Measurements from ENCODE around the gene ERICH4. TPM values are rescaled to one million over a fixed set of nuclear protein-coding genes. Genes with fewer than 3 reads are reported as not detected.

The ERICH4 gene
- total and polyA plus RNA-seq, 9 of the 15 experiments (the other 6 are each of a cell fraction or from before 2014, with no cell fraction given), result not detected

- TF ChIP-seq ZNF696 (CRISPR knock-in tag; conservative IDR thresholded peaks at IDR 0.05) (no peak), STAT6 (CRISPR knock-in tag; IDR thresholded peaks at IDR 0.05) (no peak), BCOR (IDR thresholded peaks at IDR 0.05) (0 out of 2 replicates have a peak, but pooled peaks have one; percentile 11), SIN3A (IDR thresholded peaks at IDR 0.05; ENCODE audit: borderline replicate concordance in 2 of 2, control insufficient read depth in 1 of 2, low read depth in 2 of 2, low read length in 2 of 2) (peak in 1 of 2 experiments; percentile 57; a peak in 1 of 4 replicates), SMARCA4 (IDR thresholded peaks at IDR 0.05) (0 out of 2 replicates have a peak, but pooled peaks have one; percentile 25), HEY1 (CRISPR knock-in tag; IDR thresholded peaks at IDR 0.05; ENCODE audit: borderline replicate concordance) (no peak)
- TF ChIP-seq, protein P1, sequence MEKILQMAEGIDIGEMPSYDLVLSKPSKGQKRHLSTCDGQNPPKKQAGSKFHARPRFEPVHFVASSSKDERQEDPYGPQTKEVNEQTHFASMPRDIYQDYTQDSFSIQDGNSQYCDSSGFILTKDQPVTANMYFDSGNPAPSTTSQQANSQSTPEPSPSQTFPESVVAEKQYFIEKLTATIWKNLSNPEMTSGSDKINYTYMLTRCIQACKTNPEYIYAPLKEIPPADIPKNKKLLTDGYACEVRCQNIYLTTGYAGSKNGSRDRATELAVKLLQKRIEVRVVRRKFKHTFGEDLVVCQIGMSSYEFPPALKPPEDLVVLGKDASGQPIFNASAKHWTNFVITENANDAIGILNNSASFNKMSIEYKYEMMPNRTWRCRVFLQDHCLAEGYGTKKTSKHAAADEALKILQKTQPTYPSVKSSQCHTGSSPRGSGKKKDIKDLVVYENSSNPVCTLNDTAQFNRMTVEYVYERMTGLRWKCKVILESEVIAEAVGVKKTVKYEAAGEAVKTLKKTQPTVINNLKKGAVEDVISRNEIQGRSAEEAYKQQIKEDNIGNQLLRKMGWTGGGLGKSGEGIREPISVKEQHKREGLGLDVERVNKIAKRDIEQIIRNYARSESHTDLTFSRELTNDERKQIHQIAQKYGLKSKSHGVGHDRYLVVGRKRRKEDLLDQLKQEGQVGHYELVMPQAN (IDR thresholded peaks at IDR 0.05; ENCODE audit: borderline replicate concordance), result peak; percentile 56; the same call in 1 of the 2 replicates
- TF ChIP-seq, protein P2, sequence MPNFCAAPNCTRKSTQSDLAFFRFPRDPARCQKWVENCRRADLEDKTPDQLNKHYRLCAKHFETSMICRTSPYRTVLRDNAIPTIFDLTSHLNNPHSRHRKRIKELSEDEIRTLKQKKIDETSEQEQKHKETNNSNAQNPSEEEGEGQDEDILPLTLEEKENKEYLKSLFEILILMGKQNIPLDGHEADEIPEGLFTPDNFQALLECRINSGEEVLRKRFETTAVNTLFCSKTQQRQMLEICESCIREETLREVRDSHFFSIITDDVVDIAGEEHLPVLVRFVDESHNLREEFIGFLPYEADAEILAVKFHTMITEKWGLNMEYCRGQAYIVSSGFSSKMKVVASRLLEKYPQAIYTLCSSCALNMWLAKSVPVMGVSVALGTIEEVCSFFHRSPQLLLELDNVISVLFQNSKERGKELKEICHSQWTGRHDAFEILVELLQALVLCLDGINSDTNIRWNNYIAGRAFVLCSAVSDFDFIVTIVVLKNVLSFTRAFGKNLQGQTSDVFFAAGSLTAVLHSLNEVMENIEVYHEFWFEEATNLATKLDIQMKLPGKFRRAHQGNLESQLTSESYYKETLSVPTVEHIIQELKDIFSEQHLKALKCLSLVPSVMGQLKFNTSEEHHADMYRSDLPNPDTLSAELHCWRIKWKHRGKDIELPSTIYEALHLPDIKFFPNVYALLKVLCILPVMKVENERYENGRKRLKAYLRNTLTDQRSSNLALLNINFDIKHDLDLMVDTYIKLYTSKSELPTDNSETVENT (CRISPR knock-in tag; IDR thresholded peaks at IDR 0.05), result no peak
These were observed 47.6 kb upstream of the ERICH4 start (continued) for GRCh38 chr19:41395355-41395754.
